Heart right ventricle (tissue), 16 donors: ENCODE results near the gene WDR18. TPM values are rescaled to one million over a fixed set of nuclear protein-coding genes. Genes with fewer than 3 reads are reported as not detected.

Experiments
- ATAC-seq, 8 donors: fragments of 200-7000 bp; cut with Tn5 transposase; one replicate each; pipeline ENCODE4 v1.9.1; 2020; ENCODE audit warnings: mild to moderate bottlenecking in 8 of 8, moderate library complexity in 8 of 8, moderate number of reproducible peaks in 1 of 8
- DNase-seq, 2 donors: peaks; one replicate each; pipeline ENCODE4 v3.0.0-alpha.2; 2020
- H3K27ac ChIP-seq, 10 donors: fragments of 200-600 bp; sonication (generic) in 2 of 10; one replicate each; pipeline versions ENCODE4 v1.5.0 to v1.8.0; 2020 to 2022; ENCODE audit warnings: mild to moderate bottlenecking in 3 of 10
- H3K27me3 ChIP-seq, 7 donors: fragments of 200-600 bp; one replicate each; pipeline ENCODE4 v1.8.0; 2021 to 2022; ENCODE audit warnings: mild to moderate bottlenecking in 2 of 7
- H3K36me3 ChIP-seq, 9 donors: fragments of 200-600 bp; sonication (generic) in 1 of 9; one replicate each; pipeline versions ENCODE4 v1.5.0 to v1.8.0; 2020 to 2022; ENCODE audit warnings: mild to moderate bottlenecking in 2 of 9
- H3K4me1 ChIP-seq, 9 donors: fragments of 200-600 bp; sonication (generic) in 1 of 9; one replicate each; pipeline versions ENCODE4 v1.5.0 to v1.8.0; 2020 to 2022; ENCODE audit warnings: mild to moderate bottlenecking in 4 of 9
- H3K4me3 ChIP-seq, 10 donors: fragments of 200-600 bp; sonication (generic) in 2 of 10; one replicate each; pipeline versions ENCODE4 v1.5.0 to v1.8.0; 2020 to 2022; ENCODE audit warnings: mild to moderate bottlenecking in 7 of 10, moderate library complexity in 2 of 10
- H3K9me3 ChIP-seq, 11 donors: fragments of 200-600 bp in 10 of 11; sonication (generic) in 2 of 11; one replicate each; pipeline versions ENCODE4 v1.5.0 to v1.8.0; 2013 to 2022; ENCODE audit warnings: mild to moderate bottlenecking in 2 of 11, control low read depth in 1 of 11, moderate library complexity in 1 of 11
- CTCF ChIP-seq, 9 donors: fragments of 200-600 bp; sonication (generic) in 2 of 9; IDR thresholded peaks; one replicate each; pipeline versions ENCODE4 v1.5.0 to v1.8.0; 2021 to 2022; ENCODE audit warnings: antibody characterized with exemption in 9 of 9, mild to moderate bottlenecking in 5 of 9, moderate library complexity in 1 of 9
- WGBS, 2 donors: extraction: QIAGEN DNeasy Blood & Tissue Kit; methylation state at CpG; one replicate each; pipeline ENCODE4 v1.1.7; 2013; ENCODE audit warnings: inconsistent platforms in 1 of 2; 5-methylcytosine and 5-hydroxymethylcytosine counted together
- intact Hi-C, 10 donors: fragments of 100-400 bp; cut with DNase I; formaldehyde crosslinking; loops; one replicate each; pipeline versions ENCODE4 v1.11.1 to v1.14.2; 2022
- polyA plus RNA-seq, 2 donors: library from polyadenylated mRNA; stranded (reverse); fragments of 200-250 nt; gene quantifications; one replicate each; pipeline ENCODE4 v1.2.3, GENCODE V29; 2013
- total RNA-seq, 10 donors: library from RNA; stranded (reverse); fragmentation: NEBNext Ultra II Directional in 3 of 10; extraction: Animal tissue kit (Norgen Biotek cat#: 25700) in 3 of 10; gene quantifications; one replicate each; pipeline versions ENCODE4 v1.2.1 to v1.2.4, GENCODE V29; 2021 to 2023
- donor health status: Arrhythmogenic right ventricular cardiomyopathy.
- donor health status: ischemic (EF 13 %, LVEDD 7.1; RV severe dilation, severe dysfunction).
- donor health status: healthy with polysubstance abuse.
- donor health status: DM: no; HTN: yes; CAD: no.
- donor health status: DM: no; HTN: no; CAD: no.
- donor health status: ischemic (EF 25% LVEDD 6.9; RV normal size, moderate dysfunction).
- donor health status: ischemic (EF 25% LVEDD 5.7; RV mildly dilated, moderate dysfunction).
- donor health status: healthy.
- donor health status: DM: yes; HTN: yes; CAD: no.
- donor health status: Ischemic cardiomyopathy.
- donor health status: ischemic (EF 35%, LVEDD 5.7; RV mildly dilated, moderate dysfunction).
- donor health status: nonischemic (EF 11% LVEDD 7.7; RV severe dilation, severe dysfunction).
- donor health status: DM: yes; HTN: yes; CAD: no.
- donor health status: PGD.
- donor health status: ischemic (EF 29% LVEDD 5.4; RV normal size, mild dysfunction).
- donor health status: nonischemic (EF 23%, LVEDD 6.1; RV moderate dilation, normal function).

Gene WDR18
- total and polyA plus RNA-seq, 12 donors = 17.3 to 66.4 (median 21.0) TPM

- WGBS, 2 donors = 1 to 2% methylated on average over 29 to 43 of the region's 43 CpGs
- H3K27ac ChIP-seq = no peak within 1 kb of the TSS
- DNase-seq (peak; percentile 50 to 51), ATAC-seq (peak in 4 of 8 donors; percentile 15 to 40 (median 28))
- H3K4me3 ChIP-seq = peak within 1 kb of the TSS in 7 of 10 donors; percentile 1 to 34 (median 25)
- TF ChIP-seq CTCF (IDR thresholded peaks at IDR 0.05) = peak in 7 of 9 donors; percentile 46 to 61 (median 56)
- no peaks in the 10 kb centered on the region for H3K9me3 ChIP-seq
- intact Hi-C loops = no loop called here
- H3K27me3 ChIP-seq = peaks cover 26 to 84% (median 68%) of the 10 kb centered on the region in 7 donors
- no peaks in the 10 kb centered on the region for H3K36me3 ChIP-seq
- peaks cover 5 to 27% (median 20%) of the 10 kb centered on the region in 9 donors for H3K4me1 ChIP-seq
These were observed 15.9 kb downstream of the WDR18 start, which contains the start of gene GRIN3B for GRCh38 chr19:1000095-1000494. Gene GRIN3B (plus strand): TSS chr19:1000419. CDS start chr19:1000438, 19 bp downstream.

- Histone ChIP-seq H3K4me3 (peak overlapping the region in 6 of 10 donors; percentile 1 to 34 (median 14)), H3K27ac (no peak overlapping the region), H3K27me3 (peaks cover 26 to 77% (median 62%) of the 10 kb centered on the region in 7 donors), H3K36me3 (no peaks in the 10 kb centered on the region), H3K9me3 (no peaks in the 10 kb centered on the region), H3K4me1 (peaks cover 5 to 27% (median 19%) of the 10 kb centered on the region in 9 donors)
- no peak for TF ChIP-seq CTCF (IDR thresholded peaks at IDR 0.05)
- intact Hi-C loops = loop anchor here in 1 of 10 donors (1.0 kb wide), 1 partner anchor 80 kb away; no protein-coding TSS in a partner anchor
- no peak for DNase-seq
- ATAC-seq = peak in 1 of 8 donors; percentile 3
- 4 to 7% methylated on average over 56 to 73 of the region's 73 CpGs for WGBS, 2 donors
These were observed 16.7 kb downstream of the WDR18 start for GRCh38 chr19:1000591-1001537.

- H3K27me3 ChIP-seq = peaks cover 21 to 70% (median 54%) of the 10 kb centered on the region in 7 donors
- H3K9me3 ChIP-seq = no peaks in the 10 kb centered on the region
- peak; percentile 77 to 96 (median 90) for TF ChIP-seq CTCF (IDR thresholded peaks at IDR 0.05)
- DNase-seq (peak in 1 of 2 donors; percentile 68), ATAC-seq (peak; percentile 46 to 77 (median 65))
- H3K4me3 ChIP-seq = no peak overlapping the region
- H3K27ac ChIP-seq = no peak overlapping the region
- intact Hi-C loops = loop anchor here in 1 of 10 donors (1.0 kb wide), 1 partner anchor 80 kb away; no protein-coding TSS in a partner anchor
- peaks cover under 1 to 19% (median 13%) of the 10 kb centered on the region in 9 donors for H3K4me1 ChIP-seq
- no peaks in the 10 kb centered on the region for H3K36me3 ChIP-seq
- 12% methylated on average over 20 of the region's 20 CpGs for WGBS, 2 donors
These were observed 17.5 kb downstream of the WDR18 start for GRCh38 chr19:1001538-1002166.

- 80 to 87% methylated on average over 4 of the region's 4 CpGs for WGBS, 2 donors
- Histone ChIP-seq H3K36me3 (no peaks in the 10 kb centered on the region), H3K4me1 (peaks cover 0 to 18% (median 12%) of the 10 kb centered on the region in 9 donors), H3K9me3 (no peaks in the 10 kb centered on the region), H3K27ac (no peak overlapping the region), H3K27me3 (peaks cover 16 to 60% (median 45%) of the 10 kb centered on the region in 7 donors), H3K4me3 (no peak overlapping the region)
- no peak for DNase-seq
- no peak for ATAC-seq
- TF ChIP-seq CTCF (IDR thresholded peaks at IDR 0.05) = no peak
- intact Hi-C loops = no loop called here
These were observed 18.5 kb downstream of the WDR18 start for GRCh38 chr19:1002600-1002999.
